ENCODE data around the gene AUTS2. TPM values are rescaled to one million over a fixed set of nuclear protein-coding genes. Genes with fewer than 3 reads are reported as not detected.

AUTS2 gene
- total RNA-seq, 1 experiment from 2014 or later: not detected

DNA sequence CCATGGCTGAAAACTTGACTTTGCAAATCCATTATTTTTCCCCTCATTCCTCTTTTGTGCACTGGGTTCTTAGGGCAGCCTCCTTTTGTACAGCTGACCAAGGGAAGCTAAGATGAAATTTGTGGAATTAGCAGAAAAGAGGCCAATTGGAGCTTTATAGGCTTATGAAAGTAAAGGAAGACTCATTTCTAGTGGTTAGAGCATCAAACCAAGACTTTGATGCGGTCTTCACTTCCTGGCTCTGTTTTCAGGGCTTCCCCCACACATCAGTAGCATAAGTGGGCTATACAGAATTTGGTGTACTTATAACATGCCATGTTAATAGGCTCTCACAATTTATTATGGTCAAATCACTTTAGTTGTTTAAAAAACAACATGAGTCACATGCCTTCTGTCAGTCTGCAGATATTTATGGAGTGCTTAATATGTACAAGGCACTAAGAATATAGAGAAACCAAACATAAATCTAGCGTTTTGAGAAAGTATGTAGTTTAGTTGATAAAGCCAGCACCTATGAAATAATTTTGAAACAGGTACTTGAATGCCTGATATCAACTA, 5.7 kb downstream of the AUTS2 start:
- TF ChIP-seq, protein P1, sequence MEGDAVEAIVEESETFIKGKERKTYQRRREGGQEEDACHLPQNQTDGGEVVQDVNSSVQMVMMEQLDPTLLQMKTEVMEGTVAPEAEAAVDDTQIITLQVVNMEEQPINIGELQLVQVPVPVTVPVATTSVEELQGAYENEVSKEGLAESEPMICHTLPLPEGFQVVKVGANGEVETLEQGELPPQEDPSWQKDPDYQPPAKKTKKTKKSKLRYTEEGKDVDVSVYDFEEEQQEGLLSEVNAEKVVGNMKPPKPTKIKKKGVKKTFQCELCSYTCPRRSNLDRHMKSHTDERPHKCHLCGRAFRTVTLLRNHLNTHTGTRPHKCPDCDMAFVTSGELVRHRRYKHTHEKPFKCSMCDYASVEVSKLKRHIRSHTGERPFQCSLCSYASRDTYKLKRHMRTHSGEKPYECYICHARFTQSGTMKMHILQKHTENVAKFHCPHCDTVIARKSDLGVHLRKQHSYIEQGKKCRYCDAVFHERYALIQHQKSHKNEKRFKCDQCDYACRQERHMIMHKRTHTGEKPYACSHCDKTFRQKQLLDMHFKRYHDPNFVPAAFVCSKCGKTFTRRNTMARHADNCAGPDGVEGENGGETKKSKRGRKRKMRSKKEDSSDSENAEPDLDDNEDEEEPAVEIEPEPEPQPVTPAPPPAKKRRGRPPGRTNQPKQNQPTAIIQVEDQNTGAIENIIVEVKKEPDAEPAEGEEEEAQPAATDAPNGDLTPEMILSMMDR (IDR thresholded peaks at IDR 0.05; ENCODE audit: unreplicated experiment): no peak
- Mint-ChIP-seq H3K36me3 (ENCODE audit: insufficient read depth, unreplicated experiment) (no peaks in the 10 kb centered on the region), H3K4me1 (ENCODE audit: low read depth, unreplicated experiment) (no peaks in the 10 kb centered on the region), H3K4me3 (ENCODE audit: low read depth, unreplicated experiment) (no peak overlapping the region), H3K27me3 (ENCODE audit: unreplicated experiment) (no peaks in the 10 kb centered on the region), H3K9me3 (ENCODE audit: low read depth, unreplicated experiment) (peaks cover 2% of the 10 kb centered on the region), H3K27ac (ENCODE audit: unreplicated experiment) (no peak overlapping the region)
- no peak for DNase-seq
- BruUV-seq (replicated peaks): no TSS peak
- CTCF ChIA-PET: no interaction called here
- intact Hi-C loops (cut with micrococcal nuclease; ENCODE audit: unreplicated experiment): no loop called here

DNA sequence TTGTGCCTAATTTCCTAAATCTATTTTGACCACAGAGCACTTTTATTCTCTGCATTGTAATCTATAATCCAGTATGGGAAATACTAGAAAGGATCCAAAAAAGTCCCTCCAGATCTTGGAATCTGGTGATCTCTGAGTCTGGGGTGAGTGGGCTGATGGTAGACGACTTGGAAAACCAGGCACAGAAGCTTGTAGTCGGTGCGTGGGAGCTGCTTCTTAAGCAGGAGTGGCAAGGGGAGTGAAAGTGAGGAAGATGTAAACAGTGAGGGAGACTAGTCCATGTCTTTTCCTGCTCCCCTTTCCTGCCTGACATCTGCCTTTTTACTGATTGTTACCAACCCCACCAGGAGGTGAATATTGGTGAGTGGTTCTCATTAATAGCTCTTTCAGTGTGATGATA, 6.8 kb downstream of the AUTS2 start:
- H3K27me3 Mint-ChIP-seq (ENCODE audit: unreplicated experiment): no peaks in the 10 kb centered on the region
- H3K9me3 Mint-ChIP-seq (ENCODE audit: low read depth, unreplicated experiment): peaks cover 2% of the 10 kb centered on the region
- TF ChIP-seq, protein P1 (IDR thresholded peaks at IDR 0.05; ENCODE audit: unreplicated experiment): no peak
- no TSS peak for BruUV-seq (replicated peaks)
- intact Hi-C loops (cut with micrococcal nuclease; ENCODE audit: unreplicated experiment): no loop called here
- no peak overlapping the region for H3K27ac Mint-ChIP-seq (ENCODE audit: unreplicated experiment)
- no peaks in the 10 kb centered on the region for H3K4me1 Mint-ChIP-seq (ENCODE audit: low read depth, unreplicated experiment)
- no peaks in the 10 kb centered on the region for H3K36me3 Mint-ChIP-seq (ENCODE audit: insufficient read depth, unreplicated experiment)
- DNase-seq: no peak
- no peak overlapping the region for H3K4me3 Mint-ChIP-seq (ENCODE audit: low read depth, unreplicated experiment)
- CTCF ChIA-PET: no interaction called here

DNA sequence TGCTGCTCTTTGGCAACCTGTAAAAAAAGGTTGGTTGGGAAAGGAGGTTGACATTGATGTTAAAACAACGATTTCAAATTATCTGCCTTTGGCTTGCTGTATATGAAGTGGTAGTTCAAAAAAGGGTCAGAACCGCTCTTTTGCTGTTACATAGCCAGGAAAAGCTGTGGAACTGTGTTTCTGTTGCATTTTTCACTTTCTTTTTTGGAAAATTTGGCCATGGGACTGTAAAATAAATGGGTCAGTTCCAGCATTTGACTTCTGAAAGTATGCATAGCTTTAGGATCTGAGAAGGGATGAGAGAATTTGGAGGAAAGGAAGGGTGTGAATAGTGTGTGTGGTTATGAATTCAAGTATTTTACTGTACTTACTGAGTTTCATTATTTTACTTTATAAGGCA, 7.3 kb downstream of the AUTS2 start:
- H3K27me3 Mint-ChIP-seq (ENCODE audit: unreplicated experiment): no peaks in the 10 kb centered on the region
- no TSS peak for BruUV-seq (replicated peaks)
- TF ChIP-seq, protein P1 (IDR thresholded peaks at IDR 0.05; ENCODE audit: unreplicated experiment): no peak
- CTCF ChIA-PET: no interaction called here
- intact Hi-C loops (cut with micrococcal nuclease; ENCODE audit: unreplicated experiment): no loop called here
- H3K36me3 Mint-ChIP-seq (ENCODE audit: insufficient read depth, unreplicated experiment): no peaks in the 10 kb centered on the region
- H3K9me3 Mint-ChIP-seq (ENCODE audit: low read depth, unreplicated experiment): peaks cover 2% of the 10 kb centered on the region
- no peak overlapping the region for H3K27ac Mint-ChIP-seq (ENCODE audit: unreplicated experiment)
- no peaks in the 10 kb centered on the region for H3K4me1 Mint-ChIP-seq (ENCODE audit: low read depth, unreplicated experiment)
- no peak overlapping the region for H3K4me3 Mint-ChIP-seq (ENCODE audit: low read depth, unreplicated experiment)
- DNase-seq: no peak

GRCh38 chr7:69608049-69608448, 9.8 kb downstream of the AUTS2 start:
- CTCF ChIA-PET: no interaction called here
- Mint-ChIP-seq H3K4me1 (ENCODE audit: low read depth, unreplicated experiment) (no peaks in the 10 kb centered on the region), H3K27ac (ENCODE audit: unreplicated experiment) (no peak overlapping the region), H3K36me3 (ENCODE audit: insufficient read depth, unreplicated experiment) (no peaks in the 10 kb centered on the region), H3K27me3 (ENCODE audit: unreplicated experiment) (no peaks in the 10 kb centered on the region), H3K4me3 (ENCODE audit: low read depth, unreplicated experiment) (no peak overlapping the region), H3K9me3 (ENCODE audit: low read depth, unreplicated experiment) (peaks cover 2% of the 10 kb centered on the region)
- TF ChIP-seq, protein P1 (IDR thresholded peaks at IDR 0.05; ENCODE audit: unreplicated experiment): no peak
- no TSS peak for BruUV-seq (replicated peaks)
- no peak for DNase-seq
- intact Hi-C loops (cut with micrococcal nuclease; ENCODE audit: unreplicated experiment): no loop called here
